Effector CD4-positive, alpha-beta T cell (primary cell): ENCODE results near the gene PPT2.
"Not testable (repeated sequence)": the region's sequence is repeated elsewhere in the genome, so short reads cannot be mapped to it uniquely, and the experiment has no call there.

Experiments
- DNase-seq: peaks from one replicate; pipeline ENCODE4 v3.0.0-alpha.2; 2020

PPT2 gene

GRCh38 chr6:32177788-32178546 lies 24.0 kb downstream of the PPT2 start, which contains the start of gene RNF5:
RNF5 (plus strand) TSS chr6:32178405; CDS start chr6:32178512, 107 bp downstream.
- peak; percentile 96 for DNase-seq

GRCh38 chr6:32178547-32179440 lies 24.9 kb downstream of the PPT2 start:
- DNase-seq: no peak

GRCh38 chr6:32179766-32180405 lies 25.9 kb downstream of the PPT2 start:
- no peak for DNase-seq

GRCh38 chr6:32181148-32181702 lies 27.3 kb downstream of the PPT2 start:
- DNase-seq: no peak

- DNase-seq: no peak
These were observed 28.1 kb downstream of the PPT2 start for GRCh38 chr6:32181915-32182529.

- no peak for DNase-seq
These were observed 28.6 kb downstream of the PPT2 start for GRCh38 chr6:32182555-32182981.

GRCh38 chr6:32183030-32183429 lies 29.1 kb downstream of the PPT2 start:
- no peak for DNase-seq

- DNase-seq: no peak
These were observed 29.6 kb downstream of the PPT2 start for GRCh38 chr6:32183483-32184083.

GRCh38 chr6:32184084-32184640 lies 30.2 kb downstream of the PPT2 start, which contains the start of gene AGER:
AGER (minus strand) TSS chr6:32184253; CDS start chr6:32184222, 31 bp downstream.
- DNase-seq: no peak

- DNase-seq: peak; percentile 45
These were observed 31.8 kb downstream of the PPT2 start for GRCh38 chr6:32185681-32186131.

GRCh38 chr6:32186151-32186840 lies 32.4 kb downstream of the PPT2 start:
- DNase-seq: not testable (repeated sequence)

- DNase-seq: no peak
These were observed 33.2 kb downstream of the PPT2 start for GRCh38 chr6:32187009-32187709.

GRCh38 chr6:32187725-32188380 lies 33.9 kb downstream of the PPT2 start:
- DNase-seq: not testable (repeated sequence)

- no peak for DNase-seq
These were observed 34.6 kb downstream of the PPT2 start for GRCh38 chr6:32188381-32189068.

- DNase-seq: no peak
These were observed 35.3 kb downstream of the PPT2 start for GRCh38 chr6:32189069-32189741.

GRCh38 chr6:32189742-32190053 lies 35.8 kb downstream of the PPT2 start:
- DNase-seq: no peak

- DNase-seq: peak; percentile 68
These were observed 36.3 kb downstream of the PPT2 start, which contains the start of gene PBX2 for GRCh38 chr6:32190054-32190851. PBX2 (minus strand) TSS chr6:32190202; CDS start chr6:32189915, 287 bp downstream.
